Measurements from ENCODE around the gene TADA2B.
A peak's percentile ranks its signal among the peaks of the same experiment; 100 is the strongest.

The TADA2B gene

DNA sequence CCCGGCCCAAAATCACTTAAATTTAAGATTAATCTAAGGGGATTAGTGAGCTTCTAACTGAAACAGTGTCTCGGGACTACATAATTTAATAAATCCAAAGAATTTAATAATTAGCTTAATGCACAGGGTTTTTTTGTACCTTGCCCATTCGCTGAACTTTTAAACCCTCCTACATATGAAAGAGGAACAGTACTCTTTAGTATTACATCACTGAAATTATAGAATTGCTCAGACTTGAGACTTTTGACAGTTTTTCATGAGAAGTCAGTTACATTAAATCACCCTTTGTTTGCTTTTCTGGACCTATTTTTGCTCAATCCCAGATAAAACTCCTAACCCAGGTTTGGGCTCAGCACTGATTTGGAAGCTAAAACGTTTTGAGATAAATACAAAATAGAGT lies 2.4 kb upstream of the TADA2B start:
- no peak for DNase-seq (ENCODE audit: low read depth)
- TF ChIP-seq, protein P1, sequence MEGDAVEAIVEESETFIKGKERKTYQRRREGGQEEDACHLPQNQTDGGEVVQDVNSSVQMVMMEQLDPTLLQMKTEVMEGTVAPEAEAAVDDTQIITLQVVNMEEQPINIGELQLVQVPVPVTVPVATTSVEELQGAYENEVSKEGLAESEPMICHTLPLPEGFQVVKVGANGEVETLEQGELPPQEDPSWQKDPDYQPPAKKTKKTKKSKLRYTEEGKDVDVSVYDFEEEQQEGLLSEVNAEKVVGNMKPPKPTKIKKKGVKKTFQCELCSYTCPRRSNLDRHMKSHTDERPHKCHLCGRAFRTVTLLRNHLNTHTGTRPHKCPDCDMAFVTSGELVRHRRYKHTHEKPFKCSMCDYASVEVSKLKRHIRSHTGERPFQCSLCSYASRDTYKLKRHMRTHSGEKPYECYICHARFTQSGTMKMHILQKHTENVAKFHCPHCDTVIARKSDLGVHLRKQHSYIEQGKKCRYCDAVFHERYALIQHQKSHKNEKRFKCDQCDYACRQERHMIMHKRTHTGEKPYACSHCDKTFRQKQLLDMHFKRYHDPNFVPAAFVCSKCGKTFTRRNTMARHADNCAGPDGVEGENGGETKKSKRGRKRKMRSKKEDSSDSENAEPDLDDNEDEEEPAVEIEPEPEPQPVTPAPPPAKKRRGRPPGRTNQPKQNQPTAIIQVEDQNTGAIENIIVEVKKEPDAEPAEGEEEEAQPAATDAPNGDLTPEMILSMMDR (conservative IDR thresholded peaks at IDR 0.05; ENCODE audit: low read length), result no peak
- no peak overlapping the region for H3K4me3 ChIP-seq (ENCODE audit: low read length)

DNA sequence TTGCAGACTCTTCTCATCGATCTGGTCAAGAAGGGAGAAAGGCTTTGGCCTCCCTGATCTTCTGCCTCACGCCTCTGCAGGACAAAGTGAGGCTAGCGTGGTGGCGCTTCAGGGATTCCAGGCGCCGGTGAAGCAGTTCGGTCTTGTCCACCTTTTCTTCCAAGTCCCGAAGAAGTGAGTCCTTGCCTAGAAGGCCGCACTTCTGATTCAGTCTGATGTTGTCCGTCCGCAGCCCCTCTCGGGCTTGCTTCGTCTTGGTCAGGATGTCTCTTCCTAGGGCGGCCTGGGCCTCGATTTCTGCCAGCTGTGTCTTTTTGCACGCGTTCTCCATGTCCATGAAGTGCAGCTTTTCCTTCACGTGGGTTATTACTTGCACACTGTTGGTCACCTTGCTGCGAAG lies 1.9 kb upstream of the TADA2B start:
- no peak overlapping the region; the same call in 1 of the 2 replicates for H3K4me3 ChIP-seq (ENCODE audit: low read length)
- TF ChIP-seq, protein P1 (conservative IDR thresholded peaks at IDR 0.05; ENCODE audit: low read length), result no peak
- no peak for DNase-seq (ENCODE audit: low read depth)

DNA sequence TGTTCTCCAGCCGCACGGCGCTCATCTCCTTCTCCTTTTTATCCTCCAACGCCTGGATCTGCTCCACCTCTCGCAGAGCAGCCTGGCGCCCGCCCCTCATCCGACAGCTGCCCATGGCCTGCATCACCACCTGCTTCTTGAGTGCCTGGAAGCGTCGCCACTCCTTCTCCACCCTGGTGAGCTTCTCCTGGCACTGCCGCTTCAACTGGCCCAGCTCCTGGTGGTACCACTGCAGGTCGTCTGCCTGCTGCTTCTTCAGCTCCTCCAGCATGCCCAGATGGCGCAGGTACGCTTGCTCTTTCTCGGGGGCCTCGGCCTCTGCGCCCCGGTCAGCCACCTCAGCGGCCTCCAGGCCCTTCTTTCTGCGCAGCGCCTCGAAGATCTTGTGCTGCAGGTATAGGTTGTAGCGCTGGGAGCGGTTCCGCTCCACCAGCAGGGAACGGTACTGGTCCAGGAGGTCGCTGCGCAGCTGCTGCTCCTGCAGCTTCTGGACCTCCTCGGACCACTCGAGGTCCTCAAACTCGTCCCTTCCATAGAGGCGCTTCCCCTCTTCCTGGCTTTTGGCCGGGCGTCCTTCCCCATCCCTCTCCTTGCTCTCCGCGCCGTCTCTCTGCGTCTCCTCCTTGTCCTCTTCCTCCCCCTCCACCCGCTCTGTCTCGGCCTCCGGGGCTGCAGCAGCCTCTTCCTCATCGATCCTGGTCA lies 1.2 kb upstream of the TADA2B start:
- peak overlapping the region; percentile 79 for H3K4me3 ChIP-seq (ENCODE audit: low read length)
- no peak for DNase-seq (ENCODE audit: low read depth)
- TF ChIP-seq, protein P1 (conservative IDR thresholded peaks at IDR 0.05; ENCODE audit: low read length), result no peak

DNA sequence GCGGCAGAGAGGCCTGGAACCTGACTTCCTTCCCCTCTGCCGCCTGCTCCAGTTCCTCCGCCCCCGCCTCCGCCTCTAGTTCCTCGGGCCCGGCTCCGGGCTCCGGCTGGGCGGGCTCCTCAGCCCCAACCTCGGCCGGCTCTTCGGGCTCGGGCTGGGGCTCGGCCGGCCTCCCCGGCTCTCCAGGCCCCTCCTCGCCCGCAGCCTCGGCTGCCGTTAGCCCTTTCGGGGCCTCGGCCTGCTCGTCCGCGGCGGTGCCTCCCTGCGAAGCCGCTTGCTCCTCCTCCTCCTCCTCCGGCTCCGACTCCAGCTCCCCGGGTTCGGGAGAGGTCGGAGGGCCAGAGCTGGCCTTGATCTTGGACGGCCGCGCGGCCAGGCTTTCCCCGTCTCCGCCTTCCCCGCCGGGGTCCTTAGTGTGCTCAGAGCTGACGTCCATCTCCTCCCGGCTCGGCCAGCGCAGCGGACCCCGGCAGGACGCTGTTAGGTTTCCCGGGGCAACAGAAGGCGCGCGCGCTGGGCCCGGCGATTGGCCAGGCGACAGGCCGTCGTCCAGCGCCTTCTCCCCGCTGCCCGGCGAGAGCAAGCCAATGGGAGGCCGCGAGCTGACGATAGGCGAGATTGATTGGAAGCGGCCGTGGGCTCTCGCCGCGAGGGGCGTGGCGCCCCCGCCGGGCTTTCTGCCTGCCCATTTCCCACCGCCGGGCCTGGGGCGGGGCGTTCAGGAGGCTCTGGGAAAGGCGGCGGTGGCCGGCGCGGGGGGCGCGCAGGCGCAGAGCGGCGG lies 479 bp upstream of the TADA2B start:
- DNase-seq (ENCODE audit: low read depth), result peak; percentile 97
- H3K4me3 ChIP-seq (ENCODE audit: low read length), result peak overlapping the region; percentile 79
- TF ChIP-seq, protein P1 (conservative IDR thresholded peaks at IDR 0.05; ENCODE audit: low read length), result no peak

DNA sequence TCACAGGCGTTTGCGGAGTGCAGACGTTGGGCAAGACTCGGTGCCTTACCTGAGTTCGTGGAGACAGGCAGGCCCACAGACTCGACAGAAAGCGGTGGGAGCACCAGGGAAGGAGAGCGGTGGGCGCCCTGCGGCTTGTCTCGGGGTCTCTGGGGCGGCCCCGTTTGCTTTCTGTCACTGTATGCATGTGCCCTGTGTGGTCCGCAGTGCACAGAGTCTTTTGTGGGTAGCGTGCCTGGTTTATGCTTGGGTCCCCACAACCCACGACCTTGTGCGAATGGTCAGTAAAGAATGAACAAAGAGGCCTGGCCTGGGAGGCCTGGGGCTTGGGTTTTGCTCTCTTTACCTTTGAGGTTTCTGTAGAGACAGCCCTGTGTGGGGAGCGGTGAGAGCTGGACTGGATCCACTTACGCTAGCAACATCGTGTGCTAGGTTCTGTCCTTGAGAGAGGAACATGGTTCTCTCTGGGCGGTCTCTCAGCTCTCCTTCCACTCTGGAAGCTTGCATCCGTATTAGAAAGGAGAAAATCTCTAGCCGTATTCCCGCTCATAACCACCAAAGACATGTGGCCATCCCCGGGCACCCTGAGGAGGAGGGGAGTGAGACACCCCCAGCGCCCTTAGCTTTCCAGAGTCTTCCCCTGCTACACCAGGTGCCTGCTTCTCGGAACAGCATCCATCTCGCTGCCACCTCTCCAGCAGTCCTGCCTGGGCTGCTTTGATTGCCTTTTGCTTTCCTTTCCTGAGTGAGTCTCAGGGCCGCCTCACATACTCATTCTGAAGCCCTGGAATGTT lies 1.2 kb downstream of the TADA2B start:
- DNase-seq (ENCODE audit: low read depth), result no peak
- TF ChIP-seq, protein P1 (conservative IDR thresholded peaks at IDR 0.05; ENCODE audit: low read length), result no peak

DNA sequence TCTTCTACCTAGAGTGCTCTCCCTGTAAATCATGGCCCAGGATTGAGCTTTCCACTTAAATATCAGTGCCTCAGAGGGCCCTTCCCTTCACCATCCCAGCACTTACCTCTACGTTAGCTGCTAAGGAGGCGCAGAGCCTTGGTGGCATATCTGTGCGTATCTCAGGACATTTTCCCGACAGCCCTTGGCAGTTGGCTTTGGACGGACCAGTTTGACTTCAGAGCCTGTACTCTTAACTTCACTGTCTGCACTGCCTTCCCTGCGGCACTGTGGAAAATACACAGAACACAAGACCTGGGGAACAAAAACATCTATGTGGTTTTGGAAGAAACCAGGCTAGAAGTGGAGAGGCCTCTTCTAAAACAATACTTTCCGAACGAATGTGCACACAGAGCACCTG lies 2.4 kb downstream of the TADA2B start:
- no peak for DNase-seq (ENCODE audit: low read depth)
- TF ChIP-seq, protein P1 (conservative IDR thresholded peaks at IDR 0.05; ENCODE audit: low read length), result no peak
- peak overlapping the region; percentile 27 for H3K4me3 ChIP-seq (ENCODE audit: low read length)

More for the DNA sequence above, 1.2 kb downstream of the TADA2B start:
- H3K4me3 ChIP-seq (ENCODE audit: low read length), result peak overlapping the region; percentile 90
